MM.1S (cell line): ENCODE data around the gene SLC39A1.

Source experiments
- CTCF ChIP-seq: fragments of 300-600 bp; sonication (generic); IDR thresholded peaks from 2 replicates; pipeline ENCODE4 v1.5.1; 2016; ENCODE audit warnings: antibody characterized with exemption, low read length, mixed read lengths
- EZH2 ChIP-seq: fragments of 300-600 bp; sonication (generic); optimal IDR thresholded peaks from 2 replicates; pipeline ENCODE3; 2017; ENCODE audit warnings: low read depth, mild to moderate bottlenecking, antibody characterized with exemption, low read length, mixed read lengths
- EZH2phosphoT487 ChIP-seq: fragments of 300-600 bp; sonication (generic); IDR thresholded peaks from 2 replicates; pipeline ENCODE4 v1.6.1; 2018; ENCODE audit warnings: antibody characterized with exemption, low read length

GRCh38 chr1:153956997-153957715, 6.2 kb downstream of the SLC39A1 start:
- no peak for TF ChIP-seq EZH2
- TF ChIP-seq CTCF = no peak
- TF ChIP-seq EZH2phosphoT487 = no peak
